Right atrium auricular region (tissue), 2 donors: ENCODE results near the gene VDAC1. TPM values are rescaled to one million over a fixed set of nuclear protein-coding genes. Genes with fewer than 3 reads are reported as not detected.

Experiments
- DNase-seq: peaks from one replicate; pipeline ENCODE4 v3.0.0-alpha.2; 2019; ENCODE audit warnings: low spot score
- H3K27ac ChIP-seq, 2 donors: fragments of 200-600 bp; sonication (generic); 1 replicate in 1 of 2; 2 replicates in 1 of 2; pipeline ENCODE4 v1.5.1; 2016 to 2019
- H3K27me3 ChIP-seq, 2 donors: fragments of 200-600 bp; sonication (generic); one replicate each; pipeline versions ENCODE4 v1.5.1 to v1.6.0; 2017 to 2019
- H3K36me3 ChIP-seq: fragments of 200-600 bp; sonication (generic); one replicate; pipeline ENCODE4 v1.5.1; 2016
- H3K4me1 ChIP-seq, 2 donors: fragments of 200-600 bp; sonication (generic); one replicate each; pipeline versions ENCODE4 v1.5.1 to v1.6.0; 2017 to 2019
- H3K4me3 ChIP-seq, 2 donors: fragments of 200-600 bp; sonication (generic); 1 replicate in 1 of 2; 2 replicates in 1 of 2; pipeline ENCODE4 v1.5.1; 2017 to 2019; ENCODE audit warnings: mild to moderate bottlenecking in 1 of 2, moderate library complexity in 1 of 2
- H3K9me3 ChIP-seq, 2 donors: fragments of 200-600 bp; sonication (generic); one replicate each; pipeline ENCODE4 v1.5.1; 2019
- CTCF ChIP-seq, 2 donors: fragments of 200-600 bp; sonication (generic); IDR thresholded peaks; one replicate each; pipeline ENCODE4 v1.5.1; 2019; ENCODE audit warnings: antibody characterized with exemption in 2 of 2
- total RNA-seq, 2 donors: library from RNA; depleted of rRNA; stranded (reverse); fragments of >200 nt; gene quantifications; one replicate each; pipeline ENCODE4 v1.1.0, GENCODE V29; 2016

VDAC1 gene
- total RNA-seq, 2 donors from 2014 or later, result 263 to 394 TPM

GRCh38 chr5:133925866-133926488 is 78.8 kb downstream of the VDAC1 start:
- H3K27ac ChIP-seq, result no peak overlapping the region
- no peaks in the 10 kb centered on the region for H3K4me1 ChIP-seq
- TF ChIP-seq CTCF (IDR thresholded peaks at IDR 0.05), result no peak
- DNase-seq, result no peak
- no peaks in the 10 kb centered on the region for H3K36me3 ChIP-seq
- H3K9me3 ChIP-seq, result no peaks in the 10 kb centered on the region
- no peaks in the 10 kb centered on the region for H3K27me3 ChIP-seq
- no peak overlapping the region for H3K4me3 ChIP-seq

GRCh38 chr5:133925269-133925668 is 79.5 kb downstream of the VDAC1 start:
- no peak for TF ChIP-seq CTCF (IDR thresholded peaks at IDR 0.05)
- Histone ChIP-seq H3K36me3 (no peaks in the 10 kb centered on the region), H3K9me3 (no peaks in the 10 kb centered on the region), H3K4me1 (no peaks in the 10 kb centered on the region), H3K27ac (no peak overlapping the region), H3K4me3 (no peak overlapping the region), H3K27me3 (no peaks in the 10 kb centered on the region)
- DNase-seq, result no peak

- H3K27ac ChIP-seq, result no peak overlapping the region
Measured at GRCh38 chr5:133924221-133924920, 80.4 kb downstream of the VDAC1 start.

GRCh38 chr5:133921979-133922378 is 82.8 kb downstream of the VDAC1 start:
- no peak overlapping the region for H3K27ac ChIP-seq
- DNase-seq, result no peak
- TF ChIP-seq CTCF (IDR thresholded peaks at IDR 0.05), result no peak
- no peaks in the 10 kb centered on the region for H3K9me3 ChIP-seq
- H3K27me3 ChIP-seq, result no peaks in the 10 kb centered on the region
- no peaks in the 10 kb centered on the region for H3K36me3 ChIP-seq
- H3K4me3 ChIP-seq, result no peak overlapping the region
- no peaks in the 10 kb centered on the region for H3K4me1 ChIP-seq

More at GRCh38 chr5:133924221-133924920, 80.4 kb downstream of the VDAC1 start:
- TF ChIP-seq CTCF (IDR thresholded peaks at IDR 0.05), result no peak
- no peaks in the 10 kb centered on the region for H3K9me3 ChIP-seq
- no peaks in the 10 kb centered on the region for H3K36me3 ChIP-seq
- no peak for DNase-seq
- no peaks in the 10 kb centered on the region for H3K27me3 ChIP-seq
- no peaks in the 10 kb centered on the region for H3K4me1 ChIP-seq
- H3K4me3 ChIP-seq, result no peak overlapping the region

Other genes with a start within 250 kb of the VDAC1 start
- gene C5orf15, start 36.4 kb downstream of the VDAC1 start, total RNA-seq, result 10 to 100 TPM; 32.6 to 59.8 TPM
- 1 to 10 TPM; 1.3 to 1.7 TPM for gene TCF7, start 109.7 kb upstream of the VDAC1 start, total RNA-seq
- gene SKP1, start 172.0 kb upstream of the VDAC1 start, total RNA-seq, result 100 to 1,000 TPM; 287 to 360 TPM
- 100 to 1,000 TPM; 137 to 147 TPM for gene PPP2CA, start 221.1 kb upstream of the VDAC1 start, total RNA-seq